Measurements from ENCODE around the gene PTPRK. TPM values are rescaled to one million over a fixed set of nuclear protein-coding genes. Genes with fewer than 3 reads are reported as not detected.

PTPRK gene
- total and polyA plus RNA-seq, 4 experiments from 2014 or later, result 0.47 to 1.5 (median 0.61) TPM; not detected in 1

GRCh38 chr6:127924031-127924430, 596.4 kb downstream of the PTPRK start:
- H3K4me3 Mint-ChIP-seq, result peak overlapping the region in 2 of 8 donors; percentile 14 to 26
- no peak for DNase-seq
- H3K27ac Mint-ChIP-seq, result peak overlapping the region in 2 of 7 donors; percentile 3 to 64
- H3K4me1 Mint-ChIP-seq, result peaks cover 50 to 71% (median 63%) of the 10 kb centered on the region in 4 donors
- peaks cover 7 to 13% of the 10 kb centered on the region in 2 donors for H3K36me3 Mint-ChIP-seq
- CTCF ChIA-PET (ENCODE audit: partially characterized antibody), result interaction anchor here (1.0 kb wide), 1 partner anchor 48 kb away, joined by 3 read pairs; no protein-coding TSS in a partner anchor
- H3K9me3 Mint-ChIP-seq, result peaks cover 0 to 24% (median 9%) of the 10 kb centered on the region in 8 donors
- no peaks in the 10 kb centered on the region for H3K36me3 ChIP-seq (ENCODE audit: insufficient read depth, low read length)
- POLR2A ChIA-PET (ENCODE audit: partially characterized antibody), result interaction anchor here (0.7 kb wide), 1 partner anchor 10 kb away, joined by 5 read pairs; no protein-coding TSS in a partner anchor
- no peaks in the 10 kb centered on the region for H3K27me3 Mint-ChIP-seq
- H3K9me3 ChIP-seq (ENCODE audit: control insufficient read depth in 1 of 2, low read length in 2 of 2), result no peaks in the 10 kb centered on the region
- H3K27ac ChIP-seq (ENCODE audit: low read depth, low read length), result no peak overlapping the region
- H3K27me3 ChIP-seq (ENCODE audit: insufficient read depth, low read length), result no peaks in the 10 kb centered on the region
- peaks cover 63% of the 10 kb centered on the region for H3K4me1 ChIP-seq (ENCODE audit: insufficient read depth, low read length)
- intact Hi-C loops (cut with micrococcal nuclease), result no loop called here
- H3K4me3 ChIP-seq (ENCODE audit: low read length in 2 of 2), result no peak overlapping the region

- H3K4me1 Mint-ChIP-seq, result peaks cover 53 to 74% (median 66%) of the 10 kb centered on the region in 4 donors
- peak overlapping the region in 7 of 8 donors; percentile 51 to 86 (median 80) for H3K4me3 Mint-ChIP-seq
- peak overlapping the region in 1 of 2 donors; percentile 16 for H3K4me3 ChIP-seq (ENCODE audit: low read length in 2 of 2)
- no peaks in the 10 kb centered on the region for H3K9me3 ChIP-seq (ENCODE audit: control insufficient read depth in 1 of 2, low read length in 2 of 2)
- ChIA-PET CTCF (ENCODE audit: partially characterized antibody) (no interaction called here), POLR2A (ENCODE audit: partially characterized antibody) (interaction anchor here (0.6 to 2.7 kb wide), 4 partner anchors 12 to 25 kb away, joined by 3 to 14 read pairs (median 4); partner anchors contain the start of gene THEMIS)
- H3K36me3 Mint-ChIP-seq, result peaks cover 6 to 9% of the 10 kb centered on the region in 2 donors
- intact Hi-C loops (cut with micrococcal nuclease), result loop anchor here (1.0 kb wide), 1 partner anchor 11 kb away; no protein-coding TSS in a partner anchor
- no peak overlapping the region for H3K27ac ChIP-seq (ENCODE audit: low read depth, low read length)
- no peaks in the 10 kb centered on the region for H3K36me3 ChIP-seq (ENCODE audit: insufficient read depth, low read length)
- peaks cover 68% of the 10 kb centered on the region for H3K4me1 ChIP-seq (ENCODE audit: insufficient read depth, low read length)
- no peaks in the 10 kb centered on the region for H3K27me3 Mint-ChIP-seq
- H3K27me3 ChIP-seq (ENCODE audit: insufficient read depth, low read length), result no peaks in the 10 kb centered on the region
- peaks cover 0 to 17% (median 5%) of the 10 kb centered on the region in 8 donors for H3K9me3 Mint-ChIP-seq
- H3K27ac Mint-ChIP-seq, result peak overlapping the region in 5 of 7 donors; percentile 46 to 81 (median 70)
- DNase-seq, result peak in 3 of 5 donors; percentile 39 to 42 (median 40)
Measured at GRCh38 chr6:127923135-127923534, 597.3 kb downstream of the PTPRK start.

- CTCF ChIA-PET (ENCODE audit: partially characterized antibody), result interaction anchor here (0.7 to 1.6 kb wide), 2 partner anchors 10 to 67 kb away, joined by 3 to 6 read pairs; no protein-coding TSS in a partner anchor
- Mint-ChIP-seq H3K36me3 (peaks cover 4 to 10% of the 10 kb centered on the region in 2 donors), H3K27me3 (no peaks in the 10 kb centered on the region), H3K4me1 (peaks cover 54 to 84% (median 64%) of the 10 kb centered on the region in 4 donors), H3K27ac (peak overlapping the region; percentile 52 to 88 (median 80)), H3K9me3 (peaks cover 0 to 11% (median 0%) of the 10 kb centered on the region in 8 donors), H3K4me3 (peak overlapping the region; percentile 64 to 86 (median 79))
- H3K27me3 ChIP-seq (ENCODE audit: insufficient read depth, low read length), result no peaks in the 10 kb centered on the region
- no peaks in the 10 kb centered on the region for H3K9me3 ChIP-seq (ENCODE audit: control insufficient read depth in 1 of 2, low read length in 2 of 2)
- no peaks in the 10 kb centered on the region for H3K36me3 ChIP-seq (ENCODE audit: insufficient read depth, low read length)
- intact Hi-C loops (cut with micrococcal nuclease), result no loop called here
- peaks cover 68% of the 10 kb centered on the region for H3K4me1 ChIP-seq (ENCODE audit: insufficient read depth, low read length)
- no peak overlapping the region for H3K27ac ChIP-seq (ENCODE audit: low read depth, low read length)
- H3K4me3 ChIP-seq (ENCODE audit: low read length in 2 of 2), result no peak overlapping the region
- POLR2A ChIA-PET (ENCODE audit: partially characterized antibody), result interaction anchor here (0.8 to 2.7 kb wide), 5 partner anchors 12 to 50 kb away, joined by 3 to 14 read pairs (median 4); no protein-coding TSS in a partner anchor
- DNase-seq, result no peak
Measured at GRCh38 chr6:127921982-127922381, 598.4 kb downstream of the PTPRK start.

GRCh38 chr6:127920804-127921203, 599.6 kb downstream of the PTPRK start:
- peak overlapping the region in 5 of 8 donors; percentile 13 to 51 (median 31) for H3K4me3 Mint-ChIP-seq
- H3K4me1 ChIP-seq (ENCODE audit: insufficient read depth, low read length), result peaks cover 75% of the 10 kb centered on the region

More at GRCh38 chr6:127920804-127921203, 599.6 kb downstream of the PTPRK start:
- Mint-ChIP-seq H3K27ac (peak overlapping the region in 5 of 7 donors; percentile 14 to 91 (median 24)), H3K4me1 (peaks cover 60 to 92% (median 72%) of the 10 kb centered on the region in 4 donors), H3K27me3 (no peaks in the 10 kb centered on the region), H3K36me3 (peaks cover 4 to 17% of the 10 kb centered on the region in 2 donors), H3K9me3 (peaks cover 0 to 6% (median 0%) of the 10 kb centered on the region in 8 donors)
- Histone ChIP-seq H3K27me3 (ENCODE audit: insufficient read depth, low read length) (no peaks in the 10 kb centered on the region), H3K9me3 (ENCODE audit: control insufficient read depth in 1 of 2, low read length in 2 of 2) (no peaks in the 10 kb centered on the region), H3K36me3 (ENCODE audit: insufficient read depth, low read length) (no peaks in the 10 kb centered on the region), H3K4me3 (ENCODE audit: low read length in 2 of 2) (no peak overlapping the region), H3K27ac (ENCODE audit: low read depth, low read length) (no peak overlapping the region)
- intact Hi-C loops (cut with micrococcal nuclease), result no loop called here
- DNase-seq, result no peak
- ChIA-PET CTCF (ENCODE audit: partially characterized antibody) (interaction anchor here (0.9 to 1.6 kb wide), 2 partner anchors 12 to 65 kb away, joined by 3 to 6 read pairs; no protein-coding TSS in a partner anchor), POLR2A (ENCODE audit: partially characterized antibody) (interaction anchor here (0.6 to 2.7 kb wide), 4 partner anchors 15 to 51 kb away, joined by 4 to 14 read pairs (median 6); partner anchors contain the start of gene THEMIS)
